NCI-H2107 treated with DMSO at 0.1 percent for 48 hours (cell line): ENCODE results near the gene FGF23.
"Not testable (repeated sequence)": the region's sequence is repeated elsewhere in the genome, so short reads cannot be mapped to it uniquely, and the experiment has no call there.

ENCODE experiments used
- DNase-seq: peaks from one replicate; lab custom pipeline; 2025; ENCODE audit not compliant: unreplicated experiment; lab: John Stamatoyannopoulos, UW

Gene FGF23

GRCh38 chr12:4379405-4379804, at the start of gene FGF23:
TSS of gene FGF23 (minus strand) at chr12:4379712. CDS start at chr12:4379582, 130 bp downstream.
- DNase-seq, result peak; percentile 37

- DNase-seq, result no peak
Observed at GRCh38 chr12:4424422-4424821, 44.9 kb upstream of the FGF23 start.

GRCh38 chr12:4423528-4424195, 44.1 kb upstream of the FGF23 start:
- no peak for DNase-seq

- no peak for DNase-seq
Observed at GRCh38 chr12:4422985-4423384, 43.5 kb upstream of the FGF23 start.

GRCh38 chr12:4421590-4422031, 42.1 kb upstream of the FGF23 start:
- peak; percentile 25 for DNase-seq

- no peak for DNase-seq
Observed at GRCh38 chr12:4420138-4420670, 40.7 kb upstream of the FGF23 start.

- DNase-seq, result no peak
Observed at GRCh38 chr12:4418913-4419312, 39.4 kb upstream of the FGF23 start.

- no peak for DNase-seq
Observed at GRCh38 chr12:4417936-4418335, 38.4 kb upstream of the FGF23 start.

GRCh38 chr12:4417455-4417854, 37.9 kb upstream of the FGF23 start:
- DNase-seq, result no peak

GRCh38 chr12:4416276-4416675, 36.8 kb upstream of the FGF23 start:
- DNase-seq, result no peak

- DNase-seq, result peak; percentile 78
Observed at GRCh38 chr12:4412465-4412864, 33.0 kb upstream of the FGF23 start.

GRCh38 chr12:4412056-4412455, 32.5 kb upstream of the FGF23 start:
- no peak for DNase-seq

GRCh38 chr12:4407136-4407535, 27.6 kb upstream of the FGF23 start:
- no peak for DNase-seq

GRCh38 chr12:4404877-4405637, 25.5 kb upstream of the FGF23 start:
- not testable (repeated sequence) for DNase-seq

GRCh38 chr12:4402996-4403395, 23.5 kb upstream of the FGF23 start:
- no peak for DNase-seq

- DNase-seq, result no peak
Observed at GRCh38 chr12:4401117-4401516, 21.6 kb upstream of the FGF23 start.

- DNase-seq, result no peak
Observed at GRCh38 chr12:4395818-4396217, 16.3 kb upstream of the FGF23 start.

- no peak for DNase-seq
Observed at GRCh38 chr12:4393211-4393610, 13.7 kb upstream of the FGF23 start.

- DNase-seq, result no peak
Observed at GRCh38 chr12:4392223-4392742, 12.8 kb upstream of the FGF23 start.

GRCh38 chr12:4388662-4389061, 9.2 kb upstream of the FGF23 start:
- no peak for DNase-seq

- no peak for DNase-seq
Observed at GRCh38 chr12:4388032-4388431, 8.5 kb upstream of the FGF23 start.

- no peak for DNase-seq
Observed at GRCh38 chr12:4387607-4388006, 8.1 kb upstream of the FGF23 start.
